ENCODE results near the gene FLII. TPM values are rescaled to one million over a fixed set of nuclear protein-coding genes. Genes with fewer than 3 reads are reported as not detected.

The FLII gene
- total RNA-seq, 1 experiment from 2014 or later, result 343 TPM

- peaks cover 7% of the 10 kb centered on the region for H3K4me1 Mint-ChIP-seq (ENCODE audit: low read depth, unreplicated experiment)
- H3K27ac Mint-ChIP-seq (ENCODE audit: unreplicated experiment), result no peak overlapping the region
- H3K4me3 ChIP-seq (ENCODE audit: low read depth, low read length), result no peak overlapping the region
- intact Hi-C loops (cut with micrococcal nuclease; ENCODE audit: unreplicated experiment), result no loop called here
- no peak for TF ChIP-seq CTCF (IDR thresholded peaks at IDR 0.05; ENCODE audit: insufficient read depth in 1 of 2, low read depth in 1 of 2, low read length in 1 of 2, severe bottlenecking in 1 of 2, unreplicated experiment in 1 of 2)
- no peaks in the 10 kb centered on the region for H3K9me3 ChIP-seq
- no peaks in the 10 kb centered on the region for H3K27me3 ChIP-seq (replicated peaks; ENCODE audit: control insufficient read depth, insufficient read depth, low read length)
- no peak for DNase-seq
- H3K36me3 Mint-ChIP-seq (ENCODE audit: insufficient read depth, unreplicated experiment), result peaks cover 74% of the 10 kb centered on the region
- BruUV-seq (replicated peaks), result no TSS peak
- H3K4me1 ChIP-seq, result peaks cover 19% of the 10 kb centered on the region
- H3K36me3 ChIP-seq (ENCODE audit: control insufficient read depth, insufficient read depth, low read length), result peaks cover 5% of the 10 kb centered on the region
- POLR2A ChIA-PET, result no interaction called here
- CTCF ChIA-PET, result no interaction called here
- no peaks in the 10 kb centered on the region for H3K9me3 Mint-ChIP-seq (ENCODE audit: unreplicated experiment)
- H3K4me3 Mint-ChIP-seq (ENCODE audit: unreplicated experiment), result no peak overlapping the region
- no peaks in the 10 kb centered on the region for H3K27me3 Mint-ChIP-seq (ENCODE audit: insufficient read depth, unreplicated experiment)
Observed at GRCh38 chr17:18205861-18206260, 52.7 kb downstream of the FLII start.

GRCh38 chr17:18203308-18203707 lies 55.2 kb downstream of the FLII start:
- no TSS peak for BruUV-seq (replicated peaks)
- Mint-ChIP-seq H3K4me1 (ENCODE audit: low read depth, unreplicated experiment) (peaks cover 12% of the 10 kb centered on the region), H3K9me3 (ENCODE audit: unreplicated experiment) (no peaks in the 10 kb centered on the region), H3K27ac (ENCODE audit: unreplicated experiment) (peak overlapping the region; percentile 88), H3K27me3 (ENCODE audit: insufficient read depth, unreplicated experiment) (no peaks in the 10 kb centered on the region), H3K36me3 (ENCODE audit: insufficient read depth, unreplicated experiment) (peaks cover 73% of the 10 kb centered on the region), H3K4me3 (ENCODE audit: unreplicated experiment) (peak overlapping the region; percentile 44)
- DNase-seq, result peak; percentile 78 to 83
- Histone ChIP-seq H3K4me1 (peaks cover 19% of the 10 kb centered on the region), H3K27me3 (replicated peaks; ENCODE audit: control insufficient read depth, insufficient read depth, low read length) (no peaks in the 10 kb centered on the region), H3K36me3 (ENCODE audit: control insufficient read depth, insufficient read depth, low read length) (peaks cover 5% of the 10 kb centered on the region), H3K4me3 (ENCODE audit: low read depth, low read length) (no peak overlapping the region), H3K9me3 (no peaks in the 10 kb centered on the region)
- POLR2A ChIA-PET, result no interaction called here
- CTCF ChIA-PET, result interaction anchor here (0.7 to 1.5 kb wide), 4 partner anchors 15 to 156 kb away, joined by 3 to 6 read pairs (median 4); partner anchors contain the start of gene ALKBH5
- TF ChIP-seq CTCF (IDR thresholded peaks at IDR 0.05; ENCODE audit: insufficient read depth in 1 of 2, low read depth in 1 of 2, low read length in 1 of 2, severe bottlenecking in 1 of 2, unreplicated experiment in 1 of 2), result no peak
- intact Hi-C loops (cut with micrococcal nuclease; ENCODE audit: unreplicated experiment), result loop anchor here (5.0 kb wide), 1 partner anchor 61 kb away; no protein-coding TSS in a partner anchor

GRCh38 chr17:18201108-18201507 lies 57.4 kb downstream of the FLII start:
- Mint-ChIP-seq H3K4me1 (ENCODE audit: low read depth, unreplicated experiment) (peaks cover 12% of the 10 kb centered on the region), H3K27me3 (ENCODE audit: insufficient read depth, unreplicated experiment) (no peaks in the 10 kb centered on the region), H3K4me3 (ENCODE audit: unreplicated experiment) (no peak overlapping the region), H3K27ac (ENCODE audit: unreplicated experiment) (no peak overlapping the region), H3K36me3 (ENCODE audit: insufficient read depth, unreplicated experiment) (peaks cover 76% of the 10 kb centered on the region), H3K9me3 (ENCODE audit: unreplicated experiment) (no peaks in the 10 kb centered on the region)
- Histone ChIP-seq H3K36me3 (ENCODE audit: control insufficient read depth, insufficient read depth, low read length) (peaks cover 6% of the 10 kb centered on the region), H3K9me3 (no peaks in the 10 kb centered on the region), H3K4me3 (ENCODE audit: low read depth, low read length) (no peak overlapping the region), H3K4me1 (peaks cover 19% of the 10 kb centered on the region), H3K27me3 (replicated peaks; ENCODE audit: control insufficient read depth, insufficient read depth, low read length) (no peaks in the 10 kb centered on the region)
- no TSS peak for BruUV-seq (replicated peaks)
- DNase-seq, result no peak
- CTCF ChIA-PET, result no interaction called here
- POLR2A ChIA-PET, result no interaction called here
- TF ChIP-seq CTCF (IDR thresholded peaks at IDR 0.05; ENCODE audit: insufficient read depth in 1 of 2, low read depth in 1 of 2, low read length in 1 of 2, severe bottlenecking in 1 of 2, unreplicated experiment in 1 of 2), result no peak
- intact Hi-C loops (cut with micrococcal nuclease; ENCODE audit: unreplicated experiment), result loop anchor here (5.0 kb wide), 1 partner anchor 59 kb away; no protein-coding TSS in a partner anchor
